VCaP (cell line): ENCODE results near the gene WNT5B.

Experiments
- H3K27ac ChIP-seq: fragments of 450-650 bp; 2 replicates; pipeline ENCODE4 v1.5.1; 2017
- CTCF ChIP-seq: fragments of 450-650 bp; conservative IDR thresholded peaks from 2 replicates; pipeline ENCODE4 v1.5.1; 2017; ENCODE audit warnings: mild to moderate bottlenecking, moderate library complexity

The WNT5B gene

DNA sequence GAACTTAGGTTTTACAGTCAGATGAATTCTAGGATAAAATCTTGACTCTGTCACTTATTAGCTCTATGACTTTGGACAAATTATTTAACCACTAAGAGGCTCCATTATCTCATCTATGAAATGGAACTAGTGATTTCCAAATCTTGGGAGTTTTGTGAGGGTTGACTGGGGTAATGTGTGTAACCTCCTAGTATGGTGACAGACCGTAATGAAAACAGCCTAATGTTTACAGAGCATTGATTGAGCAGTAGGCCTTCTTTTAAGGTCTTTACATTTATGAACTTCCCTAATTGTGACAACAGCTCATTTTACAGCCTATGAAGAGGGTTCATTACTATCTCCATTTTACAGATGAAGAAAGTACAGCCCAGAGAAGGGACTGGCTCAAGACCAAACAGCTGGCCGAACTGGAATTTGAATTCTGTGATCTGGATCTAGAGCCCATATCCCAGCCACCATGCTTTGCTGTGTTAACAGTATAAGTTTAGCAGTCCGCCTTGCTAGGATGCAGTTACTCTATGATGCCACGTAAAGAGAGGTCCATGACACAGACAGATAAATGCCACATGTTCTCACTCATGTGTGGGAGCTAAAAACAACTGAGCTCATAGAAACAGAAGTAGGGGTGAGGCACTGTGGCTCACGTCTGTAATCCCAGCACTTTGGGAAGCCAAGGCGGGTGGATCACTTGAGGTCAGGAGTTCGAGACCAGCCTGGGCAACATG lies 25.6 kb upstream of the WNT5B start:
- H3K27ac ChIP-seq: no peak overlapping the region
- TF ChIP-seq CTCF: no peak

GRCh38 chr12:1604464-1604863 lies 24.6 kb upstream of the WNT5B start:
- H3K27ac ChIP-seq: no peak overlapping the region
- no peak for TF ChIP-seq CTCF

GRCh38 chr12:1605129-1606020 lies 23.7 kb upstream of the WNT5B start:
- TF ChIP-seq CTCF: peak; percentile 90
- H3K27ac ChIP-seq: peak overlapping the region; percentile 88

- no peak for TF ChIP-seq CTCF
- H3K27ac ChIP-seq: peak overlapping the region; percentile 88
Observed at GRCh38 chr12:1606021-1606622, 22.9 kb upstream of the WNT5B start.

- TF ChIP-seq CTCF: no peak
Observed at GRCh38 chr12:1607940-1608712, 20.9 kb upstream of the WNT5B start.

DNA sequence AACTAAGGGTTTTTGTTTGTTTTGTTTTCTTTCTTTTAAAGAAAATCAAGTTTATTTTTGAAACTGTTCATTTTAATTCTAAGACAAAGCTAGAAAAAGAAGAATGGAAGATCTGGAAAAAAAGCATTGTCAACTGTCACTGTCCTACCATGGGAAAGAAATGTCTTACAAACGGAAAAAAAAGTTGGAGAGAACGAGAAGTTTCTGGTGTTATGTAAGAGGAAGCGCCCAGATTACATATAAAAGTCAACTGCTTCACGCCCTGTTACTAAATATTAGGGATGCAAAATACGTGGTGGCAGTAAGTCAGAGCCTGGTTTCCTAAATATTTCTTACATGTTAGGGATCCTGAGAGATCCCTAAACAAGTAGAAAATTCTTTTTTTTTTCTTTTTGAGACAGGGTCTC lies 20.3 kb upstream of the WNT5B start:
- H3K27ac ChIP-seq: peak overlapping the region; percentile 88; the same call in 1 of the 2 replicates
- no peak for TF ChIP-seq CTCF

More at GRCh38 chr12:1607940-1608712, 20.9 kb upstream of the WNT5B start:
- H3K27ac ChIP-seq: peak overlapping the region; percentile 88
